NCI-H1694 (cell line): ENCODE measurements around the gene P2RX7.
"Not testable (repeated sequence)": the region's sequence is repeated elsewhere in the genome, so short reads cannot be mapped to it uniquely, and the experiment has no call there.

Source experiments
- DNase-seq: peaks from one replicate; lab custom pipeline; 2025; lab: John Stamatoyannopoulos, UW

The P2RX7 gene

GRCh38 chr12:121208571-121208970 is 75.9 kb downstream of the P2RX7 start:
- DNase-seq, result not testable (repeated sequence)

GRCh38 chr12:121209221-121209620 is 76.5 kb downstream of the P2RX7 start:
- DNase-seq, result no peak

- DNase-seq, result peak; percentile 48
These were observed 77.2 kb downstream of the P2RX7 start, which contains the start of gene P2RX4 for GRCh38 chr12:121209624-121210572. P2RX4 (plus strand) TSS chr12:121210129; CDS start chr12:121210165, 36 bp downstream.

- no peak for DNase-seq
These were observed 80.2 kb downstream of the P2RX7 start for GRCh38 chr12:121212875-121213274.

- no peak for DNase-seq
These were observed 81.6 kb downstream of the P2RX7 start for GRCh38 chr12:121214166-121214777.

GRCh38 chr12:121214855-121215745 is 82.4 kb downstream of the P2RX7 start:
- DNase-seq, result no peak

- DNase-seq, result no peak
These were observed 83.4 kb downstream of the P2RX7 start for GRCh38 chr12:121216102-121216501.

- DNase-seq, result no peak
These were observed 84.4 kb downstream of the P2RX7 start for GRCh38 chr12:121217063-121217462.

- no peak for DNase-seq
These were observed 85.1 kb downstream of the P2RX7 start for GRCh38 chr12:121217761-121218160.

GRCh38 chr12:121218588-121219352 is 86.1 kb downstream of the P2RX7 start:
- DNase-seq, result no peak

GRCh38 chr12:121219353-121219986 is 86.8 kb downstream of the P2RX7 start:
- no peak for DNase-seq

- DNase-seq, result no peak
These were observed 90.2 kb downstream of the P2RX7 start for GRCh38 chr12:121222847-121223246.

- no peak for DNase-seq
These were observed 90.9 kb downstream of the P2RX7 start for GRCh38 chr12:121223292-121224285.

GRCh38 chr12:121224591-121224990 is 91.9 kb downstream of the P2RX7 start:
- no peak for DNase-seq

- no peak for DNase-seq
These were observed 93.7 kb downstream of the P2RX7 start for GRCh38 chr12:121226399-121226798.

GRCh38 chr12:121226871-121227270 is 94.2 kb downstream of the P2RX7 start:
- DNase-seq, result not testable (repeated sequence)

GRCh38 chr12:121227294-121227693 is 94.6 kb downstream of the P2RX7 start:
- DNase-seq, result no peak

GRCh38 chr12:121228919-121229665 is 96.4 kb downstream of the P2RX7 start:
- DNase-seq, result no peak
